Ascending aorta (tissue), 2 donors: ENCODE results near the gene PLA2G1B. TPM values are rescaled to one million over a fixed set of nuclear protein-coding genes. Genes with fewer than 3 reads are reported as not detected.

Source experiments
- DNase-seq, 2 donors: peaks; one replicate each; pipeline ENCODE4 v3.0.0-alpha.2; 2019; ENCODE audit warnings: low spot score in 2 of 2
- H3K27ac ChIP-seq, 2 donors: fragments of 200-600 bp; sonication (generic); one replicate each; pipeline ENCODE4 v1.5.1; 2016 to 2017; ENCODE audit warnings: mild to moderate bottlenecking in 1 of 2
- H3K27me3 ChIP-seq: fragments of 200-600 bp; sonication (generic); one replicate; pipeline ENCODE4 v1.5.1; 2017
- H3K36me3 ChIP-seq, 2 donors: fragments of 200-600 bp; sonication (generic); one replicate each; pipeline ENCODE4 v1.5.1; 2016
- H3K4me1 ChIP-seq, 2 donors: fragments of 200-600 bp; sonication (generic); one replicate each; pipeline ENCODE4 v1.5.1; 2016 to 2017; ENCODE audit warnings: mild to moderate bottlenecking in 1 of 2
- H3K4me3 ChIP-seq, 2 donors: fragments of 200-600 bp; sonication (generic); one replicate each; pipeline ENCODE4 v1.5.1; 2016 to 2017; ENCODE audit warnings: mild to moderate bottlenecking in 1 of 2
- H3K9me3 ChIP-seq, 2 donors: fragments of 200-600 bp; sonication (generic); one replicate each; pipeline ENCODE4 v1.5.1; 2016
- intact Hi-C: fragments of 100-400 bp; cut with DNase I; formaldehyde crosslinking; loops from one replicate; pipeline ENCODE4 v1.15.1; 2023
- total RNA-seq: library from RNA; depleted of rRNA; stranded (reverse); fragments of >200 nt; gene quantifications from one replicate; pipeline ENCODE4 v1.1.0, GENCODE V29; 2016
- TF ChIP-seq, protein P1 (sequence below), 3 experiments: fragments of 200-600 bp in 2 of 3; fragments of 450-650 bp in 1 of 3; sonication (generic) in 2 of 3; IDR thresholded peaks; one replicate each; pipeline ENCODE4 v1.5.1; 2016 to 2019; ENCODE audit warnings: antibody characterized with exemption in 3 of 3, mild to moderate bottlenecking in 1 of 3, moderate library complexity in 1 of 3

The PLA2G1B gene
- total RNA-seq, 1 donor from 2014 or later = not detected

DNA sequence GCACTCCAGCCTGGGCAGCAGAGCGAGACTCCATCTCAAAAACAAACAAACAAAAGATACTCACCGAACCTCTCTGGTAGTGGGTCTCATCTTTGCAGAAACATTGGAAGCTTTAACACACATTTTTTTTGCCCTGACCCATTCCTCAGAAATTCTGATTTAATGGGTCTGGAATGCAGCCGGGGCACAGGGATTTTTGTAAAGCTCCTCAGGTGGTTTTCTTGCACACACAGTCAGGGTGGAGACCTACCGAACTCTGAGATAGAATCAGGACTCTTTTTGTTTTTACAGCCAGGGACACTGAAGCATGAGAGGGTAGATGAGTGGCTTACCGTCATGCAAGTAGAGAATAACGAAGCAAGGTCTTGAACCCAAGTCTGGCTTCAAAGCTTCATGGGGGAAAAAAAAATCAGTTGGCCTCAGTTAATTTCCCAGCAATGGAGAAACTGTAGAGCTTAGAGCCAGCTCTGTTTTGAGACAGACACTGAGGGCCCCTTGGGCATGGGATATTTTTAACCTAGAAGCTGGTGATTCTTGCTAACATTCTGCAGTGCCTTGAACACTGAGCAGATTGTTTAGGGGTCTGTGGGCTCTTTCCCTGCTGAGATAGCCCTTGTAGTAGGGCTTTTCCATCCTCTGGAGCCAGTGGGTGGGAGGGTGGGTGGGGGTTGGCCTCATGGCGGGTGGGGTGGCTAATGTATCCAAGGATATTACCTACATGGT is 40.6 kb downstream of the PLA2G1B start:
- Histone ChIP-seq H3K4me3 (no peak overlapping the region), H3K27ac (no peak overlapping the region), H3K27me3 (no peaks in the 10 kb centered on the region), H3K9me3 (no peaks in the 10 kb centered on the region), H3K36me3 (no peaks in the 10 kb centered on the region), H3K4me1 (peaks cover 0 to 7% of the 10 kb centered on the region in 2 donors)
- DNase-seq = no peak
- TF ChIP-seq, protein P1, sequence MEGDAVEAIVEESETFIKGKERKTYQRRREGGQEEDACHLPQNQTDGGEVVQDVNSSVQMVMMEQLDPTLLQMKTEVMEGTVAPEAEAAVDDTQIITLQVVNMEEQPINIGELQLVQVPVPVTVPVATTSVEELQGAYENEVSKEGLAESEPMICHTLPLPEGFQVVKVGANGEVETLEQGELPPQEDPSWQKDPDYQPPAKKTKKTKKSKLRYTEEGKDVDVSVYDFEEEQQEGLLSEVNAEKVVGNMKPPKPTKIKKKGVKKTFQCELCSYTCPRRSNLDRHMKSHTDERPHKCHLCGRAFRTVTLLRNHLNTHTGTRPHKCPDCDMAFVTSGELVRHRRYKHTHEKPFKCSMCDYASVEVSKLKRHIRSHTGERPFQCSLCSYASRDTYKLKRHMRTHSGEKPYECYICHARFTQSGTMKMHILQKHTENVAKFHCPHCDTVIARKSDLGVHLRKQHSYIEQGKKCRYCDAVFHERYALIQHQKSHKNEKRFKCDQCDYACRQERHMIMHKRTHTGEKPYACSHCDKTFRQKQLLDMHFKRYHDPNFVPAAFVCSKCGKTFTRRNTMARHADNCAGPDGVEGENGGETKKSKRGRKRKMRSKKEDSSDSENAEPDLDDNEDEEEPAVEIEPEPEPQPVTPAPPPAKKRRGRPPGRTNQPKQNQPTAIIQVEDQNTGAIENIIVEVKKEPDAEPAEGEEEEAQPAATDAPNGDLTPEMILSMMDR (IDR thresholded peaks at IDR 0.05) = no peak
- intact Hi-C loops = no loop called here

GRCh38 chr12:120284381-120284780 is 43.2 kb downstream of the PLA2G1B start:
- TF ChIP-seq, protein P1 (IDR thresholded peaks at IDR 0.05) = no peak
- H3K4me1 ChIP-seq = no peaks in the 10 kb centered on the region
- no peak overlapping the region for H3K27ac ChIP-seq
- H3K36me3 ChIP-seq = no peaks in the 10 kb centered on the region
- no peak overlapping the region for H3K4me3 ChIP-seq
- no peak for DNase-seq
- no peaks in the 10 kb centered on the region for H3K27me3 ChIP-seq
- intact Hi-C loops = no loop called here
- H3K9me3 ChIP-seq = no peaks in the 10 kb centered on the region

DNA sequence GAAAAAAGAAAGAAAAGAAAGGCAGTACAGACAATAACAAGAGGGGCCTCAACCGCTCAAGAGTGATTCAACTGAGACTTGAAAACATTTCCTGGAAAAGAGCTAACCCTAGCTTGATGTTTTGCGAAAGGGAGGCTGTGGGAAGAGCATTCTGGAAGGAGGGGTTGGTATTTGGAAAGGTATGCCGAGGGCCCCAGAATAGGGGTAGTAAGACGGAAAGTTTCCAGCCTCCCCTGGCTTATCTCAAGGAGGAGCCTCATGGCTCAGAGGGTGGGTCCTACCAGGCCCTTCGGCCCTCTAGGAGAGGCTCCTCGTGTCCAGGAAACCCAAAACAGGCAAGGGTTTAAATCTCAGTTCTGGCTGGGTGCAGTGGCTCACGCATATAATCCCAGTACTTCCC is 44.3 kb downstream of the PLA2G1B start:
- no peaks in the 10 kb centered on the region for H3K27me3 ChIP-seq
- H3K27ac ChIP-seq = no peak overlapping the region
- H3K36me3 ChIP-seq = no peaks in the 10 kb centered on the region
- no peak for DNase-seq
- no peak overlapping the region for H3K4me3 ChIP-seq
- no peaks in the 10 kb centered on the region for H3K4me1 ChIP-seq
- TF ChIP-seq, protein P1 (IDR thresholded peaks at IDR 0.05) = no peak
- intact Hi-C loops = no loop called here
- H3K9me3 ChIP-seq = no peaks in the 10 kb centered on the region

- no peaks in the 10 kb centered on the region for H3K4me1 ChIP-seq
- H3K36me3 ChIP-seq = no peaks in the 10 kb centered on the region
- H3K27ac ChIP-seq = no peak overlapping the region
- no peaks in the 10 kb centered on the region for H3K9me3 ChIP-seq
- no peak overlapping the region for H3K4me3 ChIP-seq
- DNase-seq = no peak
- TF ChIP-seq, protein P1 (IDR thresholded peaks at IDR 0.05) = no peak
- intact Hi-C loops = no loop called here
- no peaks in the 10 kb centered on the region for H3K27me3 ChIP-seq
Observed at GRCh38 chr12:120278137-120279069, 49.2 kb downstream of the PLA2G1B start.

DNA sequence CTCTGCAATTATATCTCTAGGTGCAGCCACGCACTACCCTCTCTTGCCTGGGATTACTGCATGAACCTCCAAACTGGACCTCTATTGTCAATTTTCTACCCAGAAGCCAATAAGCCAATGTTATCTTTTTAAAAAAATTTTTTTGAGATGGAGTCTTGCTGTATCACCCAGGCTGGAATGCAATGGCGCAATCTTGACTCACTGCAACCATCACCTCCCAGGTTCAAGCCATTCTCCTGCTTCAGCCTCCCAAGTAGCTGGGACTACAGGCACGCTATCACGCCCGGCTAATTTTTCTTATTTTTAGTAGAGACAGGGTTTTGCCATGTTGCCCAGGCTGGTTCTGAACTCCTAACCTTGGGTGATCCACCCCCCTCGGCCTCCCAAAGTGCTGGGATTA is 50.8 kb downstream of the PLA2G1B start:
- intact Hi-C loops = no loop called here
- no peak overlapping the region for H3K27ac ChIP-seq
- no peaks in the 10 kb centered on the region for H3K27me3 ChIP-seq
- no peak for DNase-seq
- H3K4me1 ChIP-seq = no peaks in the 10 kb centered on the region
- TF ChIP-seq, protein P1 (IDR thresholded peaks at IDR 0.05) = no peak
- H3K9me3 ChIP-seq = no peaks in the 10 kb centered on the region
- no peaks in the 10 kb centered on the region for H3K36me3 ChIP-seq
- no peak overlapping the region for H3K4me3 ChIP-seq

Other genes with a start within 250 kb of the PLA2G1B start
- 39.2 TPM for gene RAB35, start 211.0 kb downstream of the PLA2G1B start, total RNA-seq
- gene GCN1, start 133.1 kb downstream of the PLA2G1B start, total RNA-seq = 49.0 TPM
- 2,244 TPM for gene RPLP0, start 126.7 kb downstream of the PLA2G1B start, total RNA-seq
- gene PXN, start 62.0 kb downstream of the PLA2G1B start, total RNA-seq = 282 TPM
- gene RNU4-2, start 35.9 kb downstream of the PLA2G1B start, total RNA-seq = not detected
- not detected for gene RNU4-1, start 34.5 kb downstream of the PLA2G1B start, total RNA-seq
- gene SIRT4, start 25.5 kb downstream of the PLA2G1B start, total RNA-seq = not detected
- 0.11 TPM for gene MSI1, start 41.4 kb upstream of the PLA2G1B start, total RNA-seq
- 686 TPM for gene COX6A1, start 110.3 kb upstream of the PLA2G1B start, total RNA-seq
- gene TRIAP1, start 118.6 kb upstream of the PLA2G1B start, total RNA-seq = 12.1 TPM
- gene GATC, start 118.7 kb upstream of the PLA2G1B start, total RNA-seq = 6.2 TPM
- 68.6 TPM for gene SRSF9, start 142.0 kb upstream of the PLA2G1B start, total RNA-seq
- gene DYNLL1, start 168.3 kb upstream of the PLA2G1B start, total RNA-seq = 216 TPM
- 5.9 TPM for gene COQ5, start 201.4 kb upstream of the PLA2G1B start, total RNA-seq
- gene RNF10, start 206.6 kb upstream of the PLA2G1B start, total RNA-seq = 147 TPM